ENCODE data around the gene ARMC12.
"Not testable (repeated sequence)": the region's sequence is repeated elsewhere in the genome, so short reads cannot be mapped to it uniquely, and the experiment has no call there.

Gene ARMC12

DNA sequence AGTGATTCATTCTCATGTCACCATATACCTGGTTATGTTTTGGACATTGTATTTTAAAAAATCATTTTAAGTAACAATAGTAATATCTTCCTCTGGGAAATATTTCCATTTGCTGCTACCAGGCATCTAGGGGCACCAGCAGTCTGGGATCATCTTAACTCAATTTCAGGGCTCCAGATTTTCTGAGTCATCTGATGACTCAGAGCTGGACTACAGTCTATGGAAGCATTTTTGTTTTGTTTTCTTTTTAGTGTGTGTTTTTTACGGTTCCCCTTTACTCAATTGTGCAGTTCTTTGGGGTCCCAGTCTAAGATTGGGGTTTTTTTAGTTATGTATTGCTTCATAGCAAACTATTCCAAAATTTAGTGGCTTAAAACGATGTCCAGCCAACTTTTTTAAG is 42.4 kb upstream of the ARMC12 start:
- TF ChIP-seq, protein P1, sequence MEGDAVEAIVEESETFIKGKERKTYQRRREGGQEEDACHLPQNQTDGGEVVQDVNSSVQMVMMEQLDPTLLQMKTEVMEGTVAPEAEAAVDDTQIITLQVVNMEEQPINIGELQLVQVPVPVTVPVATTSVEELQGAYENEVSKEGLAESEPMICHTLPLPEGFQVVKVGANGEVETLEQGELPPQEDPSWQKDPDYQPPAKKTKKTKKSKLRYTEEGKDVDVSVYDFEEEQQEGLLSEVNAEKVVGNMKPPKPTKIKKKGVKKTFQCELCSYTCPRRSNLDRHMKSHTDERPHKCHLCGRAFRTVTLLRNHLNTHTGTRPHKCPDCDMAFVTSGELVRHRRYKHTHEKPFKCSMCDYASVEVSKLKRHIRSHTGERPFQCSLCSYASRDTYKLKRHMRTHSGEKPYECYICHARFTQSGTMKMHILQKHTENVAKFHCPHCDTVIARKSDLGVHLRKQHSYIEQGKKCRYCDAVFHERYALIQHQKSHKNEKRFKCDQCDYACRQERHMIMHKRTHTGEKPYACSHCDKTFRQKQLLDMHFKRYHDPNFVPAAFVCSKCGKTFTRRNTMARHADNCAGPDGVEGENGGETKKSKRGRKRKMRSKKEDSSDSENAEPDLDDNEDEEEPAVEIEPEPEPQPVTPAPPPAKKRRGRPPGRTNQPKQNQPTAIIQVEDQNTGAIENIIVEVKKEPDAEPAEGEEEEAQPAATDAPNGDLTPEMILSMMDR (IDR thresholded peaks at IDR 0.05; ENCODE audit: low read depth, low read length), result no peak
- H3K4me3 ChIP-seq (replicated peaks in 1 of 2; ENCODE audit: low read depth in 2 of 2, low read length in 2 of 2), result no peak overlapping the region
- DNase-seq (ENCODE audit: low read depth in 2 of 2), result peak; percentile 43 to 82

DNA sequence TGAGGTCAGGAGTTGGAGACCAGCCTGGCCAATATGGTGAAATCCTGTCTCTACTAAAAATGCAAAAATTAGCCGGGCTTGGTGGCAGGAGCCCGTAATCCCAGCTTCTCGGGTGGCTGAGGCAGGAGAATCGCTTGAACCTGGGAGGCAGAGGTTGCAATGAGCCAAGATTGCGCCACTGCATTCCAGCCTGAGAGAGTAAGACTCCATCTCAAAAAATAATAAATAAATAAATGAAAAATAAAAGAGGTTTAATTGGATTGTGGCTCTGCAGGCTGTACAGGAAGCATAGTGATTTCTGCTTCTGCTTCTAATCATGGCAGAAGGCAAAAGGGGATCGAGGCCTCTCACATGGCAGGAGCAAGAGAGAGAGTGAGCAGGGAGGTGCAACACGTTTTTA is 38.4 kb upstream of the ARMC12 start:
- DNase-seq (ENCODE audit: low read depth in 2 of 2), result peak; percentile 33 to 34
- H3K4me3 ChIP-seq (replicated peaks in 1 of 2; ENCODE audit: low read depth in 2 of 2, low read length in 2 of 2), result not testable (repeated sequence)

DNA sequence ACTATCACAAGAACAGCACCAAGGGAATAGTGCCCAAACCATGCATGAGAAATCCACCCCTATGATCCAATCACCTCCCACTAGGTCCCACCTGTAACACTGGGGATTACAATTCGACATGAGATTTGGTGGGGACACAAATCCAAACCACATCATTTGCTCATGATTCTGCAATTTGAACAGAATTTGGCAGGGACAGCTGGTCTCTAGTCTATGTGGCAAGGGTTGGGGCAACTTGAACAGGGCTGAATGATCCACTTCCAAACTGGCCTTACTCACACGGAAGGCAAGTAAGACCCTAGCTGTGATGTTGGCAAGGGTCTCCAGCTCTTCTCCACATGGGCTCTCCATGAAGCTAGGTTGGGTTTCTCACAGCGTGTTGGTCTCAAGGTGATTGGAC is 38.0 kb upstream of the ARMC12 start:
- TF ChIP-seq, protein P1 (IDR thresholded peaks at IDR 0.05; ENCODE audit: low read depth, low read length), result no peak
- no peak overlapping the region for H3K4me3 ChIP-seq (replicated peaks in 1 of 2; ENCODE audit: low read depth in 2 of 2, low read length in 2 of 2)
- DNase-seq (ENCODE audit: low read depth in 2 of 2), result no peak

DNA sequence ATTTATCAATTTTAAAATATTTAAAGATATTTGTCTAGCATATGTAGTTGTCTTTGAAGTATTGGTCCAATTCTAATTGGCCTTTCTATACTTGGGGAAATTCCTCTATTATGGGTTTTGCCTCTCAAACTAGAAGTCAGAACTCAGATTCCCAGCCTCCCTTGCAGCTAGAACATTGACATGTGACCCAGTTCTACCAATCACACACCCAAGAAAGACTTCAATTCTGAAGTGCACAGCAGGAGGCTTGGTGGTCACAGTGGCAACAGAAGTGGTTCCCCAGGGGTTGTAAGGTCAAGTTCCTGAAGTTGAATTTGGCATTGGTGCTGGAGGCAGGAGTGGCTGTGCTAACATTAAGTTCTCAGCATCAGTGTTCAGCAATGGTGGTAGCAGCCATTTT is 33.3 kb upstream of the ARMC12 start:
- no peak overlapping the region for H3K4me3 ChIP-seq (replicated peaks in 1 of 2; ENCODE audit: low read depth in 2 of 2, low read length in 2 of 2)
- TF ChIP-seq, protein P1 (IDR thresholded peaks at IDR 0.05; ENCODE audit: low read depth, low read length), result no peak

DNA sequence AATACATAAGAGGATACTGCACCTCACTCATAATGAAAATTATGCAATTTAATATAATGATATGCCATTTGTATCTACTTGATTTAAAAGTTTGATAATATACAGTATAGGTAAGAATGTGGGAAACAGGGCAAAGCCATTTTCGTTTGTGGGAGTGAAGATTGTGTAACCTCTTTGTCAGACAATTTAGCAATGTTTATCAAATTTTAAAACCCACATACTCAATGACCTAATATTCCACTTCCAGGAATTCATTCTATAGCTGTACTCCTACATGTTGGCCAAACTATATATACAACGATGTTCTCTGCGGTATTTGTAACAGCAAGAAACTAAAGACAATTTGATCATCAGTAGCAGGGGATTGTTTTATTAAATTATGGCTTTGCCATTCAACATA is 30.4 kb upstream of the ARMC12 start:
- H3K4me3 ChIP-seq (replicated peaks in 1 of 2; ENCODE audit: low read depth in 2 of 2, low read length in 2 of 2), result no peak overlapping the region
- DNase-seq (ENCODE audit: low read depth in 2 of 2), result peak; percentile 54 to 62
- TF ChIP-seq, protein P1 (IDR thresholded peaks at IDR 0.05; ENCODE audit: low read depth, low read length), result no peak

More for the DNA sequence above, 33.3 kb upstream of the ARMC12 start:
- DNase-seq (ENCODE audit: low read depth in 2 of 2), result no peak

DNA sequence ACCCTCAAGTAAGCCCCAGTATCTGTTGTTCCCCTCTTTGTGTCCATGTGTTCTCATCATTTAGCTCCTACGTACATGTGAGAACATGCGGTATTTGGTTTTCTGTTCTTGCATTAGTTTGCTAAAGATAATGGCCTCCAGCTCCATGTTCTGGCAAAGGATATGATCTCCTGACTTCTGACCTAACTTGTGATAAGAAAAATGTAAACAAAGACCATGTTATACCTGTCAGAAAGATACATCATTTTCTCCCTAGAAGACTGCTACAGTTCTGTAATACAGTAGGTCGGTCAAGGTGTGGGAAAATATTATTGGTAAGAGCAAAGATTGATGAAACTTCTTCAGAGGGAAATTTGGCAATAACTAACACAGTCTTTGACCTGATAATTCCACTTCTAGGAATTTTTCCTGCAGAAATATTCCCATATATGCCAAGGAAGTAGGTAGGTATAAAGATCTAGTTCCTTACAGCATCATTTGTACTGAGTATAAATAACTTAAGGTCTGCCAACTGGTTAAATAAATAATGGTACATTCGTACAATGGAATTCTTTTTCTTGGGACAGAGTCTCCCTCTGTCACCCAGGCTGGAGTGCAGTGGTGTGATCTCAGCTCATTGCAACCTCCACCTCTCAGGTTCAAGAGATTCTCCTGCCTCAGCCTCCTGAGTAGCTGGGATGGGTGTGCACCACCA is 29.0 kb upstream of the ARMC12 start:
- DNase-seq (ENCODE audit: low read depth in 2 of 2), result no peak
- no peak overlapping the region for H3K4me3 ChIP-seq (replicated peaks in 1 of 2; ENCODE audit: low read depth in 2 of 2, low read length in 2 of 2)
- TF ChIP-seq, protein P1 (IDR thresholded peaks at IDR 0.05; ENCODE audit: low read depth, low read length), result no peak

DNA sequence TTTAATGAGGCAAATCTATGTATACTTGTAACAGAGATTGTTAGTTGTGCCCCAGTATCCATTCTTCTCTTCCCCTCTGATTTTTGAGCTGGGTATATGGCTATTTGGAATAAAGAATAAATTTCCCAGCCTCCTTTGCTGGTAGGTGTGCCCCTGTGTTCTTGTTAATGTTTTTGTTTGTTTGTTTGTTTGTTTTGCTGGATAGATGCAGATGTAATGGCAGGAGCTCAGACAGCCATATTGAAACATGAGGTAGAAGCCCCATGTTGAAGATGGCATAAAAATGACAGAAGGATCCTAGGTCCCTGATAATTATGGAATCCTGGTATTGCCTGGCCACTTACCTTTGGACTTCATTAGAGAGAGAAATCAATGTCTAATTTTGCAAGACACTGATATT is 28.2 kb upstream of the ARMC12 start:
- H3K4me3 ChIP-seq (replicated peaks in 1 of 2; ENCODE audit: low read depth in 2 of 2, low read length in 2 of 2), result no peak overlapping the region
- TF ChIP-seq, protein P1 (IDR thresholded peaks at IDR 0.05; ENCODE audit: low read depth, low read length), result no peak
- DNase-seq (ENCODE audit: low read depth in 2 of 2), result no peak
